ENCODE results near the gene OR10H5. TPM values are rescaled to one million over a fixed set of nuclear protein-coding genes. Genes with fewer than 3 reads are reported as not detected.

Gene OR10H5
- total and polyA plus RNA-seq, 2 of the 13 experiments (the other 11 are each of a cell fraction or from before 2014, with no cell fraction given): not detected

GRCh38 chr19:15843203-15843893, 55.9 kb downstream of the OR10H5 start:
- H2AFZ ChIP-seq (ENCODE audit: low read length): no peak overlapping the region
- intact Hi-C loops (cut with micrococcal nuclease; ENCODE audit: unreplicated experiment): no loop called here
- ATAC-seq (no peak), FAIRE-seq (no peak), DNase-seq (ENCODE audit: low spot score) (no peak)
- 11% methylated on average over 5 of the region's 5 CpGs for WGBS (ENCODE audit: low lambda C conversion rate)
- ChIA-PET POLR2A (interaction anchor here (0.6 kb wide), 1 partner anchor 202 kb away, joined by 3 read pairs; no protein-coding TSS in a partner anchor), CTCF (ENCODE audit: low intra/inter-chr PET ratio, low total read pairs) (no interaction called here)
- no peak overlapping the region for H3K4me2 ChIP-seq (ENCODE audit: low read depth, low read length)
- no peak for TF ChIP-seq NCOA5 (CRISPR knock-in tag; IDR thresholded peaks at IDR 0.05)
- no peak for TF ChIP-seq HOMEZ (CRISPR knock-in tag; IDR thresholded peaks at IDR 0.05; ENCODE audit: low read depth)
- no peak for TF ChIP-seq ZNF557 (CRISPR knock-in tag; IDR thresholded peaks at IDR 0.05)
- TF ChIP-seq ZKSCAN1 (IDR thresholded peaks at IDR 0.05; ENCODE audit: low read length): no peak
- TF ChIP-seq SRSF4 (IDR thresholded peaks at IDR 0.05; ENCODE audit: low read depth, low read length, poor library complexity, severe bottlenecking): no peak
- TF ChIP-seq NFRKB (IDR thresholded peaks at IDR 0.05): no peak
- TF ChIP-seq SMAD9 (CRISPR knock-in tag; IDR thresholded peaks at IDR 0.05): no peak
- no peak for TF ChIP-seq NFIC (IDR thresholded peaks at IDR 0.05; ENCODE audit: low read length)
- no peak for TF ChIP-seq HNF4G (IDR thresholded peaks at IDR 0.05; ENCODE audit: borderline replicate concordance, low read depth, low read length)
- no peak for TF ChIP-seq HNF4G (CRISPR knock-in tag; IDR thresholded peaks at IDR 0.05; ENCODE audit: borderline replicate concordance, low read depth)
- no peak for TF ChIP-seq ZNF792 (CRISPR knock-in tag; IDR thresholded peaks at IDR 0.05)
- TF ChIP-seq RXRA (CRISPR knock-in tag; IDR thresholded peaks at IDR 0.05): no peak
- TF ChIP-seq PHF20 (CRISPR knock-in tag; IDR thresholded peaks at IDR 0.05): no peak
- TF ChIP-seq GATA4 (IDR thresholded peaks at IDR 0.05; ENCODE audit: borderline replicate concordance, low read depth): no peak
- H3K4me1 ChIP-seq (ENCODE audit: insufficient read depth, low read length): no peaks in the 10 kb centered on the region
- no TSS peak for BruUV-seq (replicated peaks)
- H3K9ac ChIP-seq (ENCODE audit: insufficient read depth, low read depth, low read length): no peak overlapping the region
- H3K27ac ChIP-seq (ENCODE audit: extremely low read length, insufficient read depth, low read length): no peak overlapping the region
- in situ Hi-C loops (cut with HindIII; ENCODE audit: extremely low pct_ligation_motif_present, low pct_unique_long_range_greater_than_20kb): no loop called here
- H4K20me1 ChIP-seq (ENCODE audit: insufficient read depth, low read length): no peaks in the 10 kb centered on the region
- no peaks in the 10 kb centered on the region for H3K9me3 ChIP-seq (ENCODE audit: low read length)
- peaks cover 0 to 5% of the 10 kb centered on the region in 2 experiments; a peak in 3 of 5 replicates for H3K27me3 ChIP-seq (ENCODE audit: control insufficient read depth in 1 of 2, insufficient read depth in 2 of 2, low read length in 2 of 2)
- H3K79me2 ChIP-seq (ENCODE audit: insufficient read depth, low read length): no peaks in the 10 kb centered on the region
- no peaks in the 10 kb centered on the region for H3K36me3 ChIP-seq (replicated peaks in 1 of 2; ENCODE audit: control insufficient read depth in 1 of 2, insufficient read depth in 2 of 2, low read length in 2 of 2)
- H3K4me3 ChIP-seq (replicated peaks in 1 of 3; ENCODE audit: insufficient read depth in 1 of 3, low read depth in 2 of 3, low read length in 3 of 3): no peak overlapping the region
